ENCODE measurements around the gene CYP11A1. TPM values are rescaled to one million over a fixed set of nuclear protein-coding genes. Genes with fewer than 3 reads are reported as not detected.

CYP11A1 gene
- total RNA-seq, 1 donor from 2014 or later: 2.0 TPM

GRCh38 chr15:74396445-74397238 is 29.2 kb upstream of the CYP11A1 start:
- Mint-ChIP-seq H3K4me3 (ENCODE audit: low read depth) (no peak overlapping the region), H3K27me3 (peaks cover 33% of the 10 kb centered on the region), H3K27ac (peak overlapping the region; percentile 24), H3K9me3 (ENCODE audit: low read depth) (no peaks in the 10 kb centered on the region), H3K36me3 (ENCODE audit: insufficient read depth) (no peaks in the 10 kb centered on the region), H3K4me1 (ENCODE audit: low read depth) (peaks cover 7% of the 10 kb centered on the region)
- no peak for DNase-seq (ENCODE audit: low spot score, unreplicated experiment)
- TF ChIP-seq CTCF (IDR thresholded peaks at IDR 0.05; ENCODE audit: unreplicated experiment): no peak

GRCh38 chr15:74396146-74396438 is 28.6 kb upstream of the CYP11A1 start:
- H3K27ac Mint-ChIP-seq: no peak overlapping the region
- H3K4me3 Mint-ChIP-seq (ENCODE audit: low read depth): no peak overlapping the region
- H3K9me3 Mint-ChIP-seq (ENCODE audit: low read depth): no peaks in the 10 kb centered on the region
- no peak for DNase-seq (ENCODE audit: low spot score, unreplicated experiment)
- peaks cover 33% of the 10 kb centered on the region for H3K27me3 Mint-ChIP-seq
- peaks cover 7% of the 10 kb centered on the region for H3K4me1 Mint-ChIP-seq (ENCODE audit: low read depth)
- H3K36me3 Mint-ChIP-seq (ENCODE audit: insufficient read depth): no peaks in the 10 kb centered on the region
- no peak for TF ChIP-seq CTCF (IDR thresholded peaks at IDR 0.05; ENCODE audit: unreplicated experiment)

- DNase-seq (ENCODE audit: low spot score, unreplicated experiment): no peak
- Mint-ChIP-seq H3K4me1 (ENCODE audit: low read depth) (peaks cover 6% of the 10 kb centered on the region), H3K4me3 (ENCODE audit: low read depth) (no peak overlapping the region), H3K9me3 (ENCODE audit: low read depth) (no peaks in the 10 kb centered on the region), H3K27ac (peak overlapping the region; percentile 56), H3K36me3 (ENCODE audit: insufficient read depth) (no peaks in the 10 kb centered on the region), H3K27me3 (peaks cover 30% of the 10 kb centered on the region)
- no peak for TF ChIP-seq CTCF (IDR thresholded peaks at IDR 0.05; ENCODE audit: unreplicated experiment)
Measured at GRCh38 chr15:74395319-74396145, 28.1 kb upstream of the CYP11A1 start.

- H3K4me3 Mint-ChIP-seq (ENCODE audit: low read depth): no peak overlapping the region
- H3K4me1 Mint-ChIP-seq (ENCODE audit: low read depth): peaks cover 6% of the 10 kb centered on the region
- peak overlapping the region; percentile 17 for H3K27ac Mint-ChIP-seq
- DNase-seq (ENCODE audit: low spot score, unreplicated experiment): no peak
- TF ChIP-seq CTCF (IDR thresholded peaks at IDR 0.05; ENCODE audit: unreplicated experiment): no peak
- H3K9me3 Mint-ChIP-seq (ENCODE audit: low read depth): no peaks in the 10 kb centered on the region
- no peaks in the 10 kb centered on the region for H3K36me3 Mint-ChIP-seq (ENCODE audit: insufficient read depth)
- peaks cover 30% of the 10 kb centered on the region for H3K27me3 Mint-ChIP-seq
Measured at GRCh38 chr15:74394090-74394846, 26.8 kb upstream of the CYP11A1 start.

- H3K27me3 Mint-ChIP-seq: peaks cover 30% of the 10 kb centered on the region
- no peak for DNase-seq (ENCODE audit: low spot score, unreplicated experiment)
- peaks cover 6% of the 10 kb centered on the region for H3K4me1 Mint-ChIP-seq (ENCODE audit: low read depth)
- H3K27ac Mint-ChIP-seq: no peak overlapping the region
- TF ChIP-seq CTCF (IDR thresholded peaks at IDR 0.05; ENCODE audit: unreplicated experiment): no peak
- H3K4me3 Mint-ChIP-seq (ENCODE audit: low read depth): no peak overlapping the region
- H3K36me3 Mint-ChIP-seq (ENCODE audit: insufficient read depth): no peaks in the 10 kb centered on the region
- no peaks in the 10 kb centered on the region for H3K9me3 Mint-ChIP-seq (ENCODE audit: low read depth)
Measured at GRCh38 chr15:74393423-74393822, 26.0 kb upstream of the CYP11A1 start.

Measured in progenitor cell of endocrine pancreas (in vitro differentiated cells).